ENCODE data around the gene CD40. TPM values are rescaled to one million over a fixed set of nuclear protein-coding genes. Genes with fewer than 3 reads are reported as not detected.

CD40 gene
- total RNA-seq, 1 experiment from 2014 or later, result 7.8 TPM

DNA sequence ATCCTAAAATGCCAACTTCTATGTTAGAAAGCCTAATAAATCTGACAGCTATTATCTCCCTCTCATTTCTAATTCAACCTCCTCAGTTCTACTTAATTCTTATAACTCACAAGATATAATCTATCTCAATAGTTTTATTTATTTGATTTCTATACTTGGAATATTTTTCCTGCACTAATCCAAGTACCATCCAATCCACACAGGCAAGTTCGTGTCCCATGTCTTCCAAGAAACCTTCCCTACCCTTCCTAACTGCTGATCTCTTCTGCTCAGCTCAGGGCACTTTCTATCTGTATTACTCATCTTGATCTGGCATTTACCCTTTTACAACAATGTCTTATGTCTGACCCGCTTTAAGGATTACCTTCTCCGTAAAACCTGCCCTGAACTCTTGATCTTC lies 46.5 kb upstream of the CD40 start:
- Histone ChIP-seq H3K79me1 (ENCODE audit: insufficient read depth, low read depth, low read length, poor library complexity, severe bottlenecking) (peaks cover 3% of the 10 kb centered on the region), H3K79me2 (ENCODE audit: insufficient read depth, low read length) (no peaks in the 10 kb centered on the region; the same call in 1 of the 2 replicates), H2AFZ (ENCODE audit: low read length) (no peak overlapping the region), H2BK5ac (ENCODE audit: insufficient read length, low read length) (no peak overlapping the region), H3K9me3 (ENCODE audit: control insufficient read depth, low read depth, low read length) (no peaks in the 10 kb centered on the region), H3K4ac (ENCODE audit: low read depth, low read length) (no peak overlapping the region), H3K18ac (ENCODE audit: insufficient read length, low read depth, low read length) (no peak overlapping the region), H4K5ac (ENCODE audit: insufficient read length, low read depth, low read length) (no peak overlapping the region), H4K91ac (ENCODE audit: insufficient read length, low read depth, low read length) (no peak overlapping the region), H3K4me2 (ENCODE audit: insufficient read depth, insufficient read length, low read length) (no peak overlapping the region), H2AK5ac (ENCODE audit: insufficient read length, low read length) (no peak overlapping the region), H3K56ac (ENCODE audit: insufficient read length, low read depth, low read length) (no peak overlapping the region), H3K14ac (ENCODE audit: insufficient read depth, low read length) (no peak overlapping the region), H2BK20ac (ENCODE audit: low read depth, low read length, poor library complexity, severe bottlenecking) (no peak overlapping the region), H3T11ph (ENCODE audit: low read length) (no peak overlapping the region), H4K20me1 (ENCODE audit: control insufficient read depth, insufficient read depth, insufficient read length) (no peaks in the 10 kb centered on the region), H4K8ac (replicated peaks; ENCODE audit: insufficient read length, low read depth, low read length) (no peak overlapping the region), H3K4me1 (ENCODE audit: insufficient read depth, low read length) (peaks cover 17% of the 10 kb centered on the region), H2BK12ac (ENCODE audit: insufficient read length, low read depth, low read length) (no peak overlapping the region), H2BK120ac (ENCODE audit: low read depth, low read length, poor library complexity, severe bottlenecking) (no peak overlapping the region), H3K23me2 (ENCODE audit: insufficient read length, low read depth, low read length, poor library complexity, severe bottlenecking) (no peaks in the 10 kb centered on the region), H3K23ac (ENCODE audit: insufficient read length, low read depth, low read length) (no peak overlapping the region), H3K9ac (ENCODE audit: extremely low read depth, insufficient read length, low read length) (no peak overlapping the region), H2BK15ac (ENCODE audit: low read depth, low read length) (no peak overlapping the region), H3K27me3 (ENCODE audit: insufficient read depth, low read length) (no peaks in the 10 kb centered on the region), H3K27ac (ENCODE audit: insufficient read length, low read depth, low read length) (no peak overlapping the region)
- no peak overlapping the region for H3K27ac Mint-ChIP-seq
- peaks cover 11 to 34% (median 31%) of the 10 kb centered on the region in 3 experiments for H3K36me3 Mint-ChIP-seq (ENCODE audit: insufficient read depth in 1 of 3, low read depth in 3 of 3)
- no peak overlapping the region for H3K4me3 Mint-ChIP-seq
- WGBS (ENCODE audit: extremely low coverage, insufficient read length, low lambda C conversion rate), result no CpG with 5 or more reads among the region's 3 CpGs
- no peaks in the 10 kb centered on the region for H3K9me3 Mint-ChIP-seq
- TF ChIP-seq, protein P1, sequence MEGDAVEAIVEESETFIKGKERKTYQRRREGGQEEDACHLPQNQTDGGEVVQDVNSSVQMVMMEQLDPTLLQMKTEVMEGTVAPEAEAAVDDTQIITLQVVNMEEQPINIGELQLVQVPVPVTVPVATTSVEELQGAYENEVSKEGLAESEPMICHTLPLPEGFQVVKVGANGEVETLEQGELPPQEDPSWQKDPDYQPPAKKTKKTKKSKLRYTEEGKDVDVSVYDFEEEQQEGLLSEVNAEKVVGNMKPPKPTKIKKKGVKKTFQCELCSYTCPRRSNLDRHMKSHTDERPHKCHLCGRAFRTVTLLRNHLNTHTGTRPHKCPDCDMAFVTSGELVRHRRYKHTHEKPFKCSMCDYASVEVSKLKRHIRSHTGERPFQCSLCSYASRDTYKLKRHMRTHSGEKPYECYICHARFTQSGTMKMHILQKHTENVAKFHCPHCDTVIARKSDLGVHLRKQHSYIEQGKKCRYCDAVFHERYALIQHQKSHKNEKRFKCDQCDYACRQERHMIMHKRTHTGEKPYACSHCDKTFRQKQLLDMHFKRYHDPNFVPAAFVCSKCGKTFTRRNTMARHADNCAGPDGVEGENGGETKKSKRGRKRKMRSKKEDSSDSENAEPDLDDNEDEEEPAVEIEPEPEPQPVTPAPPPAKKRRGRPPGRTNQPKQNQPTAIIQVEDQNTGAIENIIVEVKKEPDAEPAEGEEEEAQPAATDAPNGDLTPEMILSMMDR (conservative IDR thresholded peaks at IDR 0.05), result no peak
- DNase-seq, result no peak
- no peaks in the 10 kb centered on the region for H3K27me3 Mint-ChIP-seq (ENCODE audit: low read depth)
- peaks cover 5% of the 10 kb centered on the region in 2 experiments for H3K4me1 Mint-ChIP-seq
